ENCODE results near the gene TNFSF13B.
"Not testable (repeated sequence)": the region's sequence is repeated elsewhere in the genome, so short reads cannot be mapped to it uniquely, and the experiment has no call there.

TNFSF13B gene

DNA sequence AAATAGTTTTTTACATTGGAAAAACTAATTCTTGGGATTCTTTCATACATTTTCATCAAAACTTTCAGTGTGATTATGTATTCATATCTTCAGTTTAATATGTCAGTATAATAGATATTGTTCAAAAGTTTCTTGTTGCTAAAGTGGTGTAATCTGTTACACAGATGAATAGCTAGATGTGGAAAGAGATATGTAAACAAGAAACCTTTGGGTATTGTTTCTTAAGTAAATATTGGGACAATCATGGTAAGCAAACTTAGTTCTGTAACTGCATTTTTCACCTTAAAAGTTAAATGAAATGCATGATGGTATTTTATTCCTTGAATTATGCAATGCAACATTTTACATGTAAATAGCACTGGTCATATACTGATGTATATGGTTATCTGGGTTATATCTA is 39.1 kb upstream of the TNFSF13B start:
- TF ChIP-seq, protein P1, sequence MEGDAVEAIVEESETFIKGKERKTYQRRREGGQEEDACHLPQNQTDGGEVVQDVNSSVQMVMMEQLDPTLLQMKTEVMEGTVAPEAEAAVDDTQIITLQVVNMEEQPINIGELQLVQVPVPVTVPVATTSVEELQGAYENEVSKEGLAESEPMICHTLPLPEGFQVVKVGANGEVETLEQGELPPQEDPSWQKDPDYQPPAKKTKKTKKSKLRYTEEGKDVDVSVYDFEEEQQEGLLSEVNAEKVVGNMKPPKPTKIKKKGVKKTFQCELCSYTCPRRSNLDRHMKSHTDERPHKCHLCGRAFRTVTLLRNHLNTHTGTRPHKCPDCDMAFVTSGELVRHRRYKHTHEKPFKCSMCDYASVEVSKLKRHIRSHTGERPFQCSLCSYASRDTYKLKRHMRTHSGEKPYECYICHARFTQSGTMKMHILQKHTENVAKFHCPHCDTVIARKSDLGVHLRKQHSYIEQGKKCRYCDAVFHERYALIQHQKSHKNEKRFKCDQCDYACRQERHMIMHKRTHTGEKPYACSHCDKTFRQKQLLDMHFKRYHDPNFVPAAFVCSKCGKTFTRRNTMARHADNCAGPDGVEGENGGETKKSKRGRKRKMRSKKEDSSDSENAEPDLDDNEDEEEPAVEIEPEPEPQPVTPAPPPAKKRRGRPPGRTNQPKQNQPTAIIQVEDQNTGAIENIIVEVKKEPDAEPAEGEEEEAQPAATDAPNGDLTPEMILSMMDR (IDR thresholded peaks at IDR 0.05; ENCODE audit: low read depth, low read length, missing control alignments), result no peak
- no peak for DNase-seq (ENCODE audit: extremely low read depth, low read depth)
- no peak overlapping the region for H3K4me3 ChIP-seq (replicated peaks; ENCODE audit: low read depth, low read length)

GRCh38 chr13:108249150-108249549 is 20.4 kb upstream of the TNFSF13B start:
- no peak overlapping the region for H3K4me3 ChIP-seq (replicated peaks; ENCODE audit: low read depth, low read length)
- no peak for DNase-seq (ENCODE audit: extremely low read depth, low read depth)
- TF ChIP-seq, protein P1 (IDR thresholded peaks at IDR 0.05; ENCODE audit: low read depth, low read length, missing control alignments), result no peak

- no peak for DNase-seq (ENCODE audit: extremely low read depth, low read depth)
- no peak overlapping the region for H3K4me3 ChIP-seq (replicated peaks; ENCODE audit: low read depth, low read length)
- TF ChIP-seq, protein P1 (IDR thresholded peaks at IDR 0.05; ENCODE audit: low read depth, low read length, missing control alignments), result no peak
Observed at GRCh38 chr13:108257248-108257647, 12.3 kb upstream of the TNFSF13B start.

DNA sequence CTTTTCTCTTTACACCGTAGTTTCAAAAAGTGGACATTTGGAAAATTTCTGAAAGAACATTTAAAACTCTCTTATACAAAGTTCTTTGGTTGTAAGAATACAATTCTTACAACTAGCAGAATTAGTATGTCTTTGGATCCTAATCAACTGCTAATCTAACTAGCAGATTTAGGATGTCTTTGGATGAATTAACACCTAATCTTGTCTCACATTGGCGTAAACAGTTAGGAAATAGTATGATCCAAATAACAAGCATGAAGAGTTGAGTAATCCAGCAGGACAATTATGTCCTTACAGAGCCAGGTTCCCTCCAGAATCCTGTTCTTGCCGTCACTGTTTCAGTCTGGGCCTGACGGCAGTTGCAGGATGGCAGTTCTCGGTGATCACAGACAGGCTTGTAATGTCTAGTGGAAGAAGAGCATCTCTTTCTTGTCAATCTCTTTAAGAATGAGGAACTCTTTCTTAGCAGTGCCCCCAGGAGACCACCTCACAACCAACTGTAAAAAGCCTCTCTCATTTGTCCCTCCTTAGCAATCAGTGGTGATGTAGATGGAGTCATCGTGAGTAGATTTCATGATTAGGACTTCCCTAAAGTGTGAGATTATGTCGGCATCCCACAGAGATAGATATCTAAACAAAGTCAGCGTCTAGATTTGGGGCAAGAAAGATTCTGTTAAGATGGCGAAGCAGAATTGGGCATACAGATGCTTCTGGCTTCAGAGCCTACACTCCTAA is 5.7 kb upstream of the TNFSF13B start:
- TF ChIP-seq, protein P1 (IDR thresholded peaks at IDR 0.05; ENCODE audit: low read depth, low read length, missing control alignments), result no peak
- no peak overlapping the region for H3K4me3 ChIP-seq (replicated peaks; ENCODE audit: low read depth, low read length)
- no peak for DNase-seq (ENCODE audit: extremely low read depth, low read depth)

DNA sequence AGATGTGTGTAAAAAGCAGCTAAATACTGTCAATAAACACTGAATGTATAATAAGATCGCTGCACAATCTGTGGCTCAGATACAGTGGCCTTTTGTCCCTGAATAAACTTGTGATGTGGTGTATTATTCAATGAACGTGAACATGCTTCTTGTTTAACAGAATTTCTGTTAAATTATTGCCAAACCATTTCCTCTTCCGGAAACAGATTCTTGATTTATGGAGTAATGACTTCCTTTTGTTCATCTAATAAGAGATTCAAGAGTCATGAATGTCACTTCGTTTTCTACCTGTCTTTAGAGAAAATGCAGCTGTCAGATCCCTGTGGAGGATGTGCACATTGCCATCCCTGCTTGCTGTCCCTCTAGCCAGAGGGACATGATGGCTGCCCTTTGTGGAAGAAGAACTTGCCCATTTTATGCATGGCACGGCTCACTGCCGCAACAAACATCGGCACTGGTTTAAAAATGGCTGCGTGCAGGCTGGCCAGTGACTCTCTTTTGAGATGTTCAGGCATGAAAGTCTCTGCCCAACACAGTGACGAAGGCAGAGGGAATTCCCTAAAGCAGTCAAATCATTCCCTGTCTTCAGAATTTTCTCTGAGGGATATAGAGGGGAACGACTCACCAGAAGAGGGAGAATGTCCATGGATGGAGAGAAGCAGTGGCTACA is 3.1 kb upstream of the TNFSF13B start:
- DNase-seq (ENCODE audit: extremely low read depth, low read depth), result no peak
- H3K4me3 ChIP-seq (replicated peaks; ENCODE audit: low read depth, low read length), result no peak overlapping the region
- TF ChIP-seq, protein P1 (IDR thresholded peaks at IDR 0.05; ENCODE audit: low read depth, low read length, missing control alignments), result no peak

- H3K4me3 ChIP-seq (replicated peaks; ENCODE audit: low read depth, low read length), result no peak overlapping the region
- TF ChIP-seq, protein P1 (IDR thresholded peaks at IDR 0.05; ENCODE audit: low read depth, low read length, missing control alignments), result no peak
- no peak for DNase-seq (ENCODE audit: extremely low read depth, low read depth)
Observed at GRCh38 chr13:108267347-108267746, 2.2 kb upstream of the TNFSF13B start.

GRCh38 chr13:108267855-108268254 is 1.7 kb upstream of the TNFSF13B start:
- not testable (repeated sequence) for DNase-seq (ENCODE audit: extremely low read depth, low read depth); H3K4me3 ChIP-seq (replicated peaks; ENCODE audit: low read depth, low read length)
